Measurements from ENCODE around the gene CCDC179. TPM values are rescaled to one million over a fixed set of nuclear protein-coding genes. Genes with fewer than 3 reads are reported as not detected.
A peak's percentile ranks its signal among the peaks of the same experiment; 100 is the strongest.

Gene CCDC179
- total RNA-seq, 4 donors from 2014 or later = not detected

DNA sequence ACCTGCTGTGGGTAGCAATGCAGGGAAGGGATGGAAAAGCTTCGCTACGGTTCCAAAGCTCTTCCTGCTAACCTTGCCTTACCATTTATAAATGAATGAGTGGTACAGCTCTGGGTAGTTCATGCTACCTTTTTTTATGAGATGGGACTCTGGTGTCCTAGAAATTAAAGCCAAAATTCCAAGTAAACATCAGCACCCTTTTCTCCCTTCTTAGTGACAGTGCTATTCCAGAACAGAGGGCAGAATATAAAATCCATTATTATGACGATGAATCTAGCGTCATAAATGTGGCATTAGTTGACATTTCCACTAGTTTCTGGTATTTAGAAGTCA, 30.2 kb downstream of the CCDC179 start:
- H3K4me1 ChIP-seq = peaks cover 0 to 7% (median 3%) of the 10 kb centered on the region in 4 donors
- no peak for DNase-seq
- H3K27me3 ChIP-seq = no peaks in the 10 kb centered on the region
- H3K27ac ChIP-seq = no peak overlapping the region
- peaks cover 0 to 9% (median 0%) of the 10 kb centered on the region in 3 donors for H3K36me3 ChIP-seq
- H3K4me3 ChIP-seq = peak overlapping the region; percentile 66 to 84 (median 81)
- no peaks in the 10 kb centered on the region for H3K9me3 ChIP-seq
- TF ChIP-seq CTCF (IDR thresholded peaks at IDR 0.05) (no peak), POLR2A (IDR thresholded peaks at IDR 0.05) (no peak)

DNA sequence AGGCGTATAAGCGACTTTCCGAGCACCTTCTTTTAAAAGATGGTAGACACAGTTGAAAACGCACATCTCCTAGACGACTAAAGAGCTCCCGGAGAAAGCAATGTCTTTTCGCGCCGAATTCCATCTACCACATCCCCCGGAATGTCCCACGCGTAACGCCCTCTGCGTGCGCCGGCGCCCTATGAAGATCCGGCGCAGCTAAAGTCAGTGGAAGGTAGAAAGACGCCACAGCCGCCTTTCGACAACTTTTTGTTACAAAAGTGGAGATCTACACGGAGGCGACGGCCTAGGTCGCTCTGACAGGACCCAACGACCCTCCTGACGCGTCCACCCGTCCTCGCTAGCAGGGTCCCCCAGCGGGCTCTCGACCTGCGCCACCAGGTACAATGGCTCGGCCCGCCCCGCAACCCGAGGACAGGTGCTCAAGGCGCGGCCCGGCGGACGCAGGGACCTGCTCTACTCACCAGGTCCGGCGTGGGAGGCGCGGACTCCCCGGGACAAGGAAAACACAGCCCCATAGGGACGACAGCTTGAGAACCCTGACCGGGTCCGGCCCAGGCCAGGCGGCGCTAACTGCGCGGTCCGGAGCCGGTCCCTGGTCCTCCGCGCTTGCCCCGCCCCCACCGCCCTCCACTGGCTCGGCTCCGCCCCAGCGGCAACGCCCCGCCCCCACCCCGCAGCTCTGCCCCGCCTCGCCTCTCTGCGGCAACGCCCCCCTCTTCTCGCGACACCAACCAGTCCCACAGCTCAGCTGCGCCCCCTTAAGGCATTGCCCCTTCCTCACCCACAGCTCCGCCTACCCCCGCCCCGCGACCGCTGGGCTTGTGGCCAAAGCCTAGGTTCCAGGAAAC, 30.8 kb downstream of the CCDC179 start, which contains the start of gene SVIP:
Gene SVIP (minus strand): TSS at position 571 of the 851 bp plus-strand sequence. CDS start 53 bp downstream, at position 518.
- Histone ChIP-seq H3K4me3 (peak within 1 kb of the TSS; percentile 66 to 84 (median 81)), H3K9me3 (no peaks in the 10 kb centered on the region), H3K36me3 (peaks cover 0 to 14% (median 0%) of the 10 kb centered on the region in 3 donors), H3K27ac (peak within 1 kb of the TSS; percentile 76 to 93 (median 85)), H3K27me3 (no peaks in the 10 kb centered on the region), H3K4me1 (peaks cover 0 to 7% (median 3%) of the 10 kb centered on the region in 4 donors)
- DNase-seq = peak; percentile 96 to 99 (median 98)
- TF ChIP-seq POLR2A (IDR thresholded peaks at IDR 0.05) (peak; percentile 76 to 82), CTCF (IDR thresholded peaks at IDR 0.05) (peak; percentile 31 to 68 (median 56))

GRCh38 chr11:22828373-22828772, 31.9 kb downstream of the CCDC179 start:
- TF ChIP-seq CTCF (IDR thresholded peaks at IDR 0.05) (no peak), POLR2A (IDR thresholded peaks at IDR 0.05) (no peak)
- DNase-seq = no peak
- Histone ChIP-seq H3K27ac (no peak overlapping the region), H3K27me3 (no peaks in the 10 kb centered on the region), H3K4me1 (peaks cover 0 to 7% (median 3%) of the 10 kb centered on the region in 4 donors), H3K4me3 (peak overlapping the region in 2 of 4 donors; percentile 66 to 84), H3K9me3 (no peaks in the 10 kb centered on the region), H3K36me3 (peaks cover 0 to 18% (median 0%) of the 10 kb centered on the region in 3 donors)

DNA sequence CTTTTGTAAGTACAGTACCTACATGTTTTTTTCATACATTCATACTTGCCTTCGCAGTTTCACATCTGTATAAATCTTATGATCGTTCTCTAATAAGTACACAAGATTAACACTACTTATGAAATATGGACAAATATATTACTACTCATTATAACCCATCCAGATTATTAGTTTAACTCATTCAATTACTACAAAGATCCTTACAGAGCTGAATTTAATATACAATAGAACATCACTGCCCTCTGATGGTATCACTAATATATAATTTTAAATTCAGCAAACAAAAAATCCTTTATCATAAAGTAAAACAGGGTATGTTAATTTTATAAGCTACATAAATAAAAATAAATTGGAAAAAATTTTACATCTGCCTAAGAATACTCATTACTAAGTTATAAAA, 38.1 kb downstream of the CCDC179 start:
- Histone ChIP-seq H3K36me3 (peaks cover 0 to 50% (median 0%) of the 10 kb centered on the region in 3 donors), H3K4me1 (no peaks in the 10 kb centered on the region), H3K9me3 (no peaks in the 10 kb centered on the region), H3K4me3 (no peak overlapping the region), H3K27ac (no peak overlapping the region), H3K27me3 (no peaks in the 10 kb centered on the region)
- no peak for TF ChIP-seq CTCF (IDR thresholded peaks at IDR 0.05)
- TF ChIP-seq POLR2A (IDR thresholded peaks at IDR 0.05) = no peak
- DNase-seq = no peak

DNA sequence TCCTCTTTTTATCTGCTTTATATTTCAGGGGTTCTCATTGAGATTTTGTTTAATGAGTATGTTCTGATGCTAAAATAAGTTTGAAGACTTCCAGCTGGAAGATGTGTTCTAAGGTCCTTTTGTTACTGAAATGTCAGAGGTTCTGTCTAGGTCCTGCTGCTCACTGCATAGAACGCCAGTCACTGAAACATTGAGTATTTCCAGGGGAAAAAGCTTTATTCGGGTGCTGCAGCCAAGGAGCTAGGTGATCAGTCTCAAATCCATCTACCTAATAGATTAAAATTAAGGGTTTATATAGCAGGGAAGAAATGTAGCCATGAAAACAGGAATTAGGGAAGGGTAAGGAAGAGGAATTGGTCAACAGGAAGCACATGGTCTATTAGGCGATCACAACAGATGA, 50.4 kb downstream of the CCDC179 start:
- no peaks in the 10 kb centered on the region for H3K36me3 ChIP-seq
- H3K4me1 ChIP-seq = peaks cover 0 to 3% (median 0%) of the 10 kb centered on the region in 4 donors
- H3K9me3 ChIP-seq = no peaks in the 10 kb centered on the region
- no peaks in the 10 kb centered on the region for H3K27me3 ChIP-seq
- no peak overlapping the region for H3K27ac ChIP-seq
- DNase-seq = no peak
- no peak for TF ChIP-seq CTCF (IDR thresholded peaks at IDR 0.05)
- no peak for TF ChIP-seq POLR2A (IDR thresholded peaks at IDR 0.05)
- H3K4me3 ChIP-seq = no peak overlapping the region
